HG03139 (cell line): ENCODE results near the gene PANX1.

ENCODE experiments used
- ATAC-seq: cut with Tn5 transposase; IDR thresholded peaks from one replicate; pipeline ENCODE4 v1.9.1; 2021; ENCODE audit not compliant: unreplicated experiment

PANX1 gene

GRCh38 chr11:94183886-94184264, 55.2 kb downstream of the PANX1 start:
- ATAC-seq = peak; percentile 59

- ATAC-seq = no peak
Measured at GRCh38 chr11:94184362-94184761, 55.7 kb downstream of the PANX1 start.

GRCh38 chr11:94184846-94185245, 56.2 kb downstream of the PANX1 start:
- no peak for ATAC-seq

- ATAC-seq = no peak
Measured at GRCh38 chr11:94185416-94186084, 56.9 kb downstream of the PANX1 start.

- ATAC-seq = no peak
Measured at GRCh38 chr11:94186342-94187203, 57.9 kb downstream of the PANX1 start.

GRCh38 chr11:94193288-94193687, 64.6 kb downstream of the PANX1 start:
- no peak for ATAC-seq

- ATAC-seq = no peak
Measured at GRCh38 chr11:94194712-94195111, 66.1 kb downstream of the PANX1 start.

- ATAC-seq = no peak
Measured at GRCh38 chr11:94196363-94196762, 67.7 kb downstream of the PANX1 start.

GRCh38 chr11:94198718-94199117, 70.1 kb downstream of the PANX1 start:
- no peak for ATAC-seq

GRCh38 chr11:94199136-94200130, 70.8 kb downstream of the PANX1 start:
- no peak for ATAC-seq

- no peak for ATAC-seq
Measured at GRCh38 chr11:94201004-94201465, 72.4 kb downstream of the PANX1 start.

GRCh38 chr11:94203070-94203469, 74.4 kb downstream of the PANX1 start:
- no peak for ATAC-seq

- ATAC-seq = no peak
Measured at GRCh38 chr11:94211261-94211830, 82.7 kb downstream of the PANX1 start.

GRCh38 chr11:94212898-94213297, 84.3 kb downstream of the PANX1 start:
- no peak for ATAC-seq

- no peak for ATAC-seq
Measured at GRCh38 chr11:94217705-94218104, 89.1 kb downstream of the PANX1 start.

- ATAC-seq = no peak
Measured at GRCh38 chr11:94218372-94218771, 89.7 kb downstream of the PANX1 start.

GRCh38 chr11:94219771-94220170, 91.1 kb downstream of the PANX1 start:
- ATAC-seq = no peak

- ATAC-seq = no peak
Measured at GRCh38 chr11:94224078-94224477, 95.4 kb downstream of the PANX1 start.
